Measurements from ENCODE around the gene FTO. TPM values are rescaled to one million over a fixed set of nuclear protein-coding genes. Genes with fewer than 3 reads are reported as not detected.

The FTO gene
- total RNA-seq, 6 experiments from 2014 or later = 93.7 to 107 (median 105) TPM

GRCh38 chr16:53708490-53708889, 4.5 kb downstream of the FTO start:
- no peaks in the 10 kb centered on the region for H3K9me3 Mint-ChIP-seq
- TF ChIP-seq, protein P1, sequence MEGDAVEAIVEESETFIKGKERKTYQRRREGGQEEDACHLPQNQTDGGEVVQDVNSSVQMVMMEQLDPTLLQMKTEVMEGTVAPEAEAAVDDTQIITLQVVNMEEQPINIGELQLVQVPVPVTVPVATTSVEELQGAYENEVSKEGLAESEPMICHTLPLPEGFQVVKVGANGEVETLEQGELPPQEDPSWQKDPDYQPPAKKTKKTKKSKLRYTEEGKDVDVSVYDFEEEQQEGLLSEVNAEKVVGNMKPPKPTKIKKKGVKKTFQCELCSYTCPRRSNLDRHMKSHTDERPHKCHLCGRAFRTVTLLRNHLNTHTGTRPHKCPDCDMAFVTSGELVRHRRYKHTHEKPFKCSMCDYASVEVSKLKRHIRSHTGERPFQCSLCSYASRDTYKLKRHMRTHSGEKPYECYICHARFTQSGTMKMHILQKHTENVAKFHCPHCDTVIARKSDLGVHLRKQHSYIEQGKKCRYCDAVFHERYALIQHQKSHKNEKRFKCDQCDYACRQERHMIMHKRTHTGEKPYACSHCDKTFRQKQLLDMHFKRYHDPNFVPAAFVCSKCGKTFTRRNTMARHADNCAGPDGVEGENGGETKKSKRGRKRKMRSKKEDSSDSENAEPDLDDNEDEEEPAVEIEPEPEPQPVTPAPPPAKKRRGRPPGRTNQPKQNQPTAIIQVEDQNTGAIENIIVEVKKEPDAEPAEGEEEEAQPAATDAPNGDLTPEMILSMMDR (IDR thresholded peaks at IDR 0.05) = no peak
- H3K36me3 Mint-ChIP-seq (ENCODE audit: low read depth) = peaks cover 22% of the 10 kb centered on the region
- no peak overlapping the region for H3K27ac Mint-ChIP-seq
- H3K4me1 Mint-ChIP-seq (ENCODE audit: low read depth) = peaks cover 37% of the 10 kb centered on the region
- DNase-seq = no peak
- H3K27me3 Mint-ChIP-seq (ENCODE audit: insufficient read depth) = no peaks in the 10 kb centered on the region; the same call in 1 of the 2 replicates
- H3K4me3 Mint-ChIP-seq = no peak overlapping the region

DNA sequence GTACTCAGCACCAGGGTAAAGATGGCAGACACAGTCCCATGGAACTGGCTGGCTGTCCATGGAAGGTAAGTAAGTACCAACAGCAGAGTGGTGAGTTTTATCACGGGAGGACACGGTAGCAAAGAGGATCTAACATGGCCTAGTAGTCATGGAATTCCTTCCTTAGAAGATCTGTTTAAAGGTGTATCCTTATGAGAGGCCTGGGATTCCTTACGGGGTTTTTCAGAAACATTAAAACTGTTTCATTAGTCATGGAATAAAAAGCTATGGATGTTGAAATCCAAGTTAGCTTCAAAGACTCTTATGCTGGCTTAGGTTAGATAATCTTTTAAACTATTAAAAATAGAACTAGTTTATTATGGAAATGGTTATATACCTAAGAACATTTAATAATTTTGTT, 7.4 kb downstream of the FTO start:
- TF ChIP-seq, protein P1 (IDR thresholded peaks at IDR 0.05) = no peak
- Mint-ChIP-seq H3K9me3 (no peaks in the 10 kb centered on the region), H3K27ac (no peak overlapping the region), H3K36me3 (ENCODE audit: low read depth) (peaks cover 18% of the 10 kb centered on the region), H3K27me3 (ENCODE audit: insufficient read depth) (no peaks in the 10 kb centered on the region; the same call in 1 of the 2 replicates), H3K4me3 (no peak overlapping the region), H3K4me1 (ENCODE audit: low read depth) (peaks cover 44% of the 10 kb centered on the region)
- no peak for DNase-seq

- no peaks in the 10 kb centered on the region for H3K9me3 Mint-ChIP-seq
These were observed 8.1 kb downstream of the FTO start for GRCh38 chr16:53712065-53712464.

DNA sequence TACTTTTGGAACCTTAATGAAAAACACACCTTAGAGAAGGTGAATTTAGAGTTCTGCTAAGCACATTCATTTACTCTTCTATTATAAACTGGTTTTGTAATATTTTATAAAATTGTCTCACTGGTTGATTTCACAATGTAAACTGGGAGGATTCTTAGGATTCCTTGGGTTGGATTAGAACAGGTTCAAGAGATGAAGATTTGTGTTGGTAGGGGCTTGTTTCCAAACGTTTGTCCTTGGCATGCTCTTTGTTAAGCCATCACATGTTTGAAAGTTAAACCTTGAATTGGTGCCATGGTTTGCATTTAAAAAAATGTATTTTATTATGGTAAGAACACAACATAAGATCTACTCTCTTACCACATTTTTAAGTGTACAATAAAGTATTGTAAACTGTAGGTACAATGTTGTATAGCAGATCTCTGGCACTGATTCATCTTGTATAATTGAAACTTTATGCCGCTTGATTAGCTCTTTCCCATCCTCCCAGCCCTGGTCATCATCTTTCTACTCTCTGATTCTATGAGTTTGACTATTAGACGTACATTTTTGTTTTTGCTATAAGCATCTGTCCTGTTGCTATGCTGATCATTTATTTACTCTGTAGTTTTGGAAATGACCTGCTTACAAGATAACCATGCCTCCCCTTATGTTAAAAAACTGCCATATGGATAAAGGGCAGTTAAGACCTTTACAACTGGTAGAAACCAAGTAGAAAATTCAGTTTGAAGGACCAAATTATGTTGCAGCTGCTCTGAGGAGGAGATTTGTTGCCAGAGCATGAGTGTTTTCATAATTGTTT, 9.6 kb downstream of the FTO start:
- TF ChIP-seq, protein P1 (IDR thresholded peaks at IDR 0.05) = no peak
- no peak for DNase-seq
- no peaks in the 10 kb centered on the region for H3K9me3 Mint-ChIP-seq
- H3K27me3 Mint-ChIP-seq (ENCODE audit: insufficient read depth) = no peaks in the 10 kb centered on the region; the same call in 1 of the 2 replicates
- no peak overlapping the region for H3K4me3 Mint-ChIP-seq
- H3K36me3 Mint-ChIP-seq (ENCODE audit: low read depth) = 0 out of 2 replicates have a peak, but pooled peaks cover 4% of the 10 kb centered on the region
- H3K27ac Mint-ChIP-seq = no peak overlapping the region
- H3K4me1 Mint-ChIP-seq (ENCODE audit: low read depth) = peaks cover 48% of the 10 kb centered on the region

More at GRCh38 chr16:53712065-53712464, 8.1 kb downstream of the FTO start:
- Mint-ChIP-seq H3K36me3 (ENCODE audit: low read depth) (peaks cover 11% of the 10 kb centered on the region), H3K4me3 (no peak overlapping the region), H3K27ac (no peak overlapping the region), H3K27me3 (ENCODE audit: insufficient read depth) (no peaks in the 10 kb centered on the region; the same call in 1 of the 2 replicates), H3K4me1 (ENCODE audit: low read depth) (peaks cover 43% of the 10 kb centered on the region)
- DNase-seq = no peak
- TF ChIP-seq, protein P1 (IDR thresholded peaks at IDR 0.05) = no peak

DNA sequence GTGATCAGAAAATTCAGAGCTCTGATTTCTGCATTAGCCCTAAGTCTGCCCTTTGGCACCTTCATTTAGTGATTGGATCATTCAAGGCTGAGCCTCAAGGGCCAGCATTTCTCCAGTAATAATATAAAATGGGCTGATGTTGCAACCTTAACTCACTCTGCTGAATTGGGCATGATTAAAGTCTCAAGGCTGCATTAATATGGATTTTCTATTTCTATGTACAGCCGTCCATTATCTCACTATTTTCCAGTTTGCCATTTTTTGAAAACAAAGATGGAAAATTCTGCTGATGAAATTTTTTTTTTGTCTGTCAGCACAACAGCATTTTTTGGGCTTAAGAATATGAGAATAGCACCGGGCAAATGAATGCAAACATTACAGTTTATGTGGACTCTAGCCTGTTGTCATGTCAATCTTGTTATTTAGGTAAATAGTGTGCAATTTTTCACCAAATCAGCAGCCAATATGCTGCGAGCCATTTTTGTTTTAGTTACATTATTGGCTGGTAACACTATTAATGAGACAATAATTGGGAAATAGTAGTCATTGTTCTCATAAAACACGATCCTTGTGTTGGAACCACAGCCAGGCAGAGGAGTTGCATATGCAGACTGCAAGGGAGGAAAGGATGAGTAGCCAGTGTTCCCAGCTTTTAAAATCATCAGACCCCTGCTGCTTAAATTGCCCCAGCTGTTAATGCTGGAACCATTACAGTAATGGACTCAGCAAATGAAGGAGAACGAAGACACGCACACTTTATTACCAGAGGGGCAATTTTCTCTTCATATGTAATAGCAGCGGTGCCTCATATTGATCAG, 10.5 kb downstream of the FTO start:
- Mint-ChIP-seq H3K27ac (no peak overlapping the region), H3K36me3 (ENCODE audit: low read depth) (0 out of 2 replicates have a peak, but pooled peaks cover 4% of the 10 kb centered on the region), H3K4me1 (ENCODE audit: low read depth) (peaks cover 43% of the 10 kb centered on the region), H3K27me3 (ENCODE audit: insufficient read depth) (no peaks in the 10 kb centered on the region; the same call in 1 of the 2 replicates), H3K9me3 (no peaks in the 10 kb centered on the region), H3K4me3 (no peak overlapping the region)
- TF ChIP-seq, protein P1 (IDR thresholded peaks at IDR 0.05) = no peak
- DNase-seq = no peak

Measured in HFFc6 (cell line).